ENCODE results near the gene GRHPR.

GRCh38 chr9:37405764-37406380 is 16.6 kb upstream of the GRHPR start:
- TF ChIP-seq ZFP30 (CRISPR knock-in tag; IDR thresholded peaks at IDR 0.05) (no peak), PATZ1 (CRISPR knock-in tag; IDR thresholded peaks at IDR 0.05; ENCODE audit: borderline replicate concordance) (no peak), ZNF70 (CRISPR knock-in tag; IDR thresholded peaks at IDR 0.05) (no peak), RARB (CRISPR knock-in tag; IDR thresholded peaks at IDR 0.05) (no peak), ZNF565 (CRISPR knock-in tag; conservative IDR thresholded peaks at IDR 0.05; ENCODE audit: low read depth) (no peak), TCF4 (CRISPR knock-in tag; IDR thresholded peaks at IDR 0.05; ENCODE audit: borderline replicate concordance) (no peak), ESRRG (CRISPR knock-in tag; IDR thresholded peaks at IDR 0.05) (no peak), GLIS3 (CRISPR knock-in tag; IDR thresholded peaks at IDR 0.05) (no peak), BACH2 (CRISPR knock-in tag; IDR thresholded peaks at IDR 0.05; ENCODE audit: borderline replicate concordance) (no peak), ZFP3 (CRISPR knock-in tag; IDR thresholded peaks at IDR 0.05) (no peak), ZNF8 (CRISPR knock-in tag; IDR thresholded peaks at IDR 0.05) (no peak), ARNTL (CRISPR knock-in tag; IDR thresholded peaks at IDR 0.05; ENCODE audit: borderline replicate concordance, low read depth) (no peak)
- TF ChIP-seq, protein P1, sequence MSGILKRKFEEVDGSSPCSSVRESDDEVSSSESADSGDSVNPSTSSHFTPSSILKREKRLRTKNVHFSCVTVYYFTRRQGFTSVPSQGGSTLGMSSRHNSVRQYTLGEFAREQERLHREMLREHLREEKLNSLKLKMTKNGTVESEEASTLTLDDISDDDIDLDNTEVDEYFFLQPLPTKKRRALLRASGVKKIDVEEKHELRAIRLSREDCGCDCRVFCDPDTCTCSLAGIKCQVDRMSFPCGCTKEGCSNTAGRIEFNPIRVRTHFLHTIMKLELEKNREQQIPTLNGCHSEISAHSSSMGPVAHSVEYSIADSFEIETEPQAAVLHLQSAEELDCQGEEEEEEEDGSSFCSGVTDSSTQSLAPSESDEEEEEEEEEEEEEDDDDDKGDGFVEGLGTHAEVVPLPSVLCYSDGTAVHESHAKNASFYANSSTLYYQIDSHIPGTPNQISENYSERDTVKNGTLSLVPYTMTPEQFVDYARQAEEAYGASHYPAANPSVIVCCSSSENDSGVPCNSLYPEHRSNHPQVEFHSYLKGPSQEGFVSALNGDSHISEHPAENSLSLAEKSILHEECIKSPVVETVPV (CRISPR knock-in tag; IDR thresholded peaks at IDR 0.05): no peak
- TF ChIP-seq, protein P2, sequence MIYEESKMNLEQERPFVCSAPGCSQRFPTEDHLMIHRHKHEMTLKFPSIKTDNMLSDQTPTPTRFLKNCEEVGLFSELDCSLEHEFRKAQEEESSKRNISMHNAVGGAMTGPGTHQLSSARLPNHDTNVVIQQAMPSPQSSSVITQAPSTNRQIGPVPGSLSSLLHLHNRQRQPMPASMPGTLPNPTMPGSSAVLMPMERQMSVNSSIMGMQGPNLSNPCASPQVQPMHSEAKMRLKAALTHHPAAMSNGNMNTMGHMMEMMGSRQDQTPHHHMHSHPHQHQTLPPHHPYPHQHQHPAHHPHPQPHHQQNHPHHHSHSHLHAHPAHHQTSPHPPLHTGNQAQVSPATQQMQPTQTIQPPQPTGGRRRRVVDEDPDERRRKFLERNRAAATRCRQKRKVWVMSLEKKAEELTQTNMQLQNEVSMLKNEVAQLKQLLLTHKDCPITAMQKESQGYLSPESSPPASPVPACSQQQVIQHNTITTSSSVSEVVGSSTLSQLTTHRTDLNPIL (CRISPR knock-in tag; IDR thresholded peaks at IDR 0.05; ENCODE audit: low read depth): no peak
